Measurements from ENCODE around the gene TMEM52.

Gene TMEM52

DNA sequence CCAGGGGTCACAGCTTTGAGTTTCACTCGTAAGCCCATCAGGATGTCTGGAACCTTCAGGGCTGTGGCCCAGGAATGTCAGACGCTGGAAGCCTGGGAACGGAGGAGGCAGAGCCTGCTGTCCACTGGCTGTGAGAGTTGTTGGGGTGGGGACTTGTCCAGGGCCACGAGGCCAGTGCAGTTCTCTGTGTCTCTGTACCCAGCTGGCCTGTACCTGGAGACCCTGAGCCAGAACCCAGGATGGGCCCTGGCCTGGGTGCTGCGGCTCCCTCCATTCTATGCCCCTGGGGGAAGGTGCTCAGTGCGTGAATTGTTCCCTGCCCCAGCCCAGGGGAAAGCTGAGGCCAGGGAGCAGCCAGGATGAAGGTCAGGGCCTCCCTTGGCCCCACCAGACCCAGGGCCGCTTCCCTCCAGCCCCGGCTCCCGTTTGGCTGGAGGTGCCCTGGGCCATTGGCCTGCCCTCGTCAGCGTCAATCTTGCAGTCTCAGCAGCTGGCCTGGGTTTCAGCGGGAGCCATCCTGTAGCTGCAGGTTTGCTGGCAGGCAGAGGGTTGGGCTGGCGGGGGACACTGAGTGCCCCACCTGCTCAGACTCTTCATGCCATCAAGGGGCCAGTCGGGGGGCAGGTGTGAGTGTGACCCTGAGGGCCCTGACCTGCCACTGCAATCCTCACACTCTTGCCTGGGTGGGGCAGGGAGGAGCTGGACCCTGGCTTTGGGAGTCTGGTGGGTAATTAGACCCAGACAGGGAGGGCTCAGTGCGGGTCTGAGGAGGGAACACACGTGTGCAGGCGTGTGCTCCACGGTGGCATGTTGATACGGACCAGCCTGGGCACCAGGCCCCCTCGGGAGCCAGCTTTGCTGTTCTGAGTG, 4.7 kb downstream of the TMEM52 start:
- DNase-seq, result no peak

GRCh38 chr1:1911350-1912041, 7.6 kb downstream of the TMEM52 start:
- no peak for DNase-seq

- DNase-seq, result no peak
Measured at GRCh38 chr1:1910651-1911331, 8.3 kb downstream of the TMEM52 start.

DNA sequence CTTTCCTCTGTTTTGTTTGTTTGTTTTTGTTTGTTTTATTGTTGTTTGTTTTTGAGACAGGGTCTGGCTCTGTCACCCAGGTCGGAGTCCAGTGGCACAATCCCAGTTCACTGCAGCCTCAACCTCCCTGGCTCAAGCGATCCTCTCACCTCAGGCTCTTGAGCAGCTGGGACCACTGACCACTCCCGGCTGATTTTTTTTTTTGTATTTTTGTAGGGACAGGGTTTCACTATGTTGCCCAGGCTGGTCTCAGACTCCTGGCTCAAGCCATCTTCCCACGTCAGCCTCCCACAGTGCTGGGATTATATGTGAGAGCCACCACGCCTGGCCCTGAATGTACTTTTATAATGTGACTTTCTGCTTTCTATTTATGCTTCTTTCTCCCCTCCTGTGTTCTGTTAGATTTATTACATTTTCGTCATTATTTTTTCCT, 9.0 kb downstream of the TMEM52 start:
- no peak for DNase-seq

- DNase-seq, result no peak
Measured at GRCh38 chr1:1908506-1908791, 10.6 kb downstream of the TMEM52 start.

GRCh38 chr1:1907098-1907736, 11.9 kb downstream of the TMEM52 start:
- DNase-seq, result no peak

- DNase-seq, result peak; percentile 90
Measured at GRCh38 chr1:1906185-1907097, 12.6 kb downstream of the TMEM52 start.

- DNase-seq, result no peak
Measured at GRCh38 chr1:1903224-1903623, 15.9 kb downstream of the TMEM52 start.

DNA sequence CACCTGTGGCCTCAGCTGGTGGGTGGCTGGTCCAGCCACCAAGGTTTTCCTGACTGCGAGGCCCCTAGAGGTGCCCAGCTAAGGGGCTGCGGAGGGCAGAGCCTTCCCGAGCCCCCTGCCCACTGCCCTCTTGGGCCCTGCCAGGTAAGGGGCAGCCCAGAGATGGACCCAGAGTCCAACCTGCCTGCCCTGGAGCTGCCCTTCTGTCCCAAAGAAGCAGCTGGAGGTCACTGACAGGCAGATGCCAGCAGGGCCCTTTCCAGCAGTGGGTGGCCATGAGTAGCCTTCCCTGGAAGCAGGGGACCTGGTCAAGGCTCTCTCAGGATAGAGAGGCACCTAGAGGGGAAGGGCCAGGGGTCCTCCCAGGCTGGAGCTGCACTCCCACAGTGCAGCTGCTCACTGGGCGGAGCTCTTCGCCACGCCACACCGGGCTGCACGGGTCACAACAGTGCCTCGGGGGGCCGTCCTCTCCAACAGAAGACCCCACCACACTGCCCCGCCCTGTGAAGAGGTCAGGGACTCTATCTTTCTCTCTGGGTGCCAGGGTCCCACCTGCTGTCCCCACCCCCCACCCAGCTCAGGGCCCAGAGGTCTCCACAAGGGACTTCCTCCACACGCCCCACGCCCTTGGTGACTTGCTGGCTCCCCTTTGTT, 17.3 kb downstream of the TMEM52 start:
- no peak for DNase-seq

DNA sequence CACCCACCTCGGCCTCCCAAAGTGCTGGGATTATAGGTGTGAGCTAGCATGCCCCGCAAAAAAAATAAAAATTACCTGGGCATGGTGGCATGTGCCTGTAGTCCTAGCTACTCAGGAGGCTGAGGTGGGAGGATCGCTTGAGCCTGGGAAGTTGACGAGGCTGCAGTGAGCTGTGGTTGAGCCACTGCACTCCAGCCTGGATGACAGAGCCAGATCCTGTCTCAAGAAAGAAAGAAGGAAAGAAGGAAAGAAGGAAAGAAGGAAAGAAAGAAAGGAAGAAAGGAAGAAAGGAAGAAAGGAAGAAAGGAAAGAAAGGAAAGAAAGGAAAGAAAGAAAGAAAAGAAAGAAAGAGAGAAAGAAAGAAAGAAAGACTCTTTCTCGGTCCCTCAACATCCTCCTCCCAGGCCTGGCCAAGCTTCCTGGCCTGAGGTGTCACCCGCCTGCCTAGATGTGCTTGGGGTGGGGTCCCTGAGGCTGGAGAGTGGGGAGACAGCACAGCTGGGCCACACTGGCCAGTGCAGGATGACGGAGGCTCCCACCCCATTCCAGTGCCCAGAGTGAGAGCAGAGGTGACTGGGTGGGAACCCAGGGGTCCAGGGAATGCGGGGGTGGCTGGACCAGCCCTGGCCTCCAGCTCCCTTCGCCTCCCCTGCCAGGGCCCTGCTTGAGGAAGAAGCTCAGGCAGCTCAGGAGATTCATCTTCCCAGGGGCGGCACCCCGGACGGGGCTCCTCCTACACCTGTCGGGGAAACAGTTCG, 18.0 kb downstream of the TMEM52 start:
- DNase-seq, result no peak

GRCh38 chr1:1899967-1900327, 19.1 kb downstream of the TMEM52 start:
- no peak for DNase-seq

- peak; percentile 43 for DNase-seq
Measured at GRCh38 chr1:1899266-1899966, 19.7 kb downstream of the TMEM52 start.

DNA sequence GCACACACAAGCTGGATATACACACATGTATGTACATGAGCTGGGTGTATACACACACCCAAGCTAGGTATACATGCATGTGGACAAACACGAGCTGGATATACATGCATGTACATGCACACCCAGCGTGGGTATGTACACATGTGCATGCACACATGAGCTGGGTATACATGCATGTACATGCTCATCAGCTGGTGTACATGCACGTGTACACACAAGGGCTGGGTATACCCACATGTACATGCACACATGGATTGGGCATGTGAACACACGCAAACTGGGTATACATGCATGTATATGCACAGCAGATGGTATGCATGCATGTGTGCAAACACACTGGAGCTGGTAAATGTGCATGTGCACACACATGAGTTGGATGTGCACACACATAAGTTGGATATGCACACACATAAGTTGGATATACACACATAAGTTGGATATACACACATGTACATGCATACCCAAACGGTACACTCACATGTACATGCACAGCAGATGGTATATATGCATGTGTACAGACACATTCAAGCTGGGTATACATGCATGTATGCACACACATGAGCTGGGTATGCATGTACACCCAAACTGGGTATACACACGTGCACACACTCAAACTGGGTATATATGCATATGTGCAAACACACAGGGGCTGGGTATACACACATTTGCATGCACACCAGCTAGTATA, 20.7 kb downstream of the TMEM52 start:
- DNase-seq, result no peak

DNA sequence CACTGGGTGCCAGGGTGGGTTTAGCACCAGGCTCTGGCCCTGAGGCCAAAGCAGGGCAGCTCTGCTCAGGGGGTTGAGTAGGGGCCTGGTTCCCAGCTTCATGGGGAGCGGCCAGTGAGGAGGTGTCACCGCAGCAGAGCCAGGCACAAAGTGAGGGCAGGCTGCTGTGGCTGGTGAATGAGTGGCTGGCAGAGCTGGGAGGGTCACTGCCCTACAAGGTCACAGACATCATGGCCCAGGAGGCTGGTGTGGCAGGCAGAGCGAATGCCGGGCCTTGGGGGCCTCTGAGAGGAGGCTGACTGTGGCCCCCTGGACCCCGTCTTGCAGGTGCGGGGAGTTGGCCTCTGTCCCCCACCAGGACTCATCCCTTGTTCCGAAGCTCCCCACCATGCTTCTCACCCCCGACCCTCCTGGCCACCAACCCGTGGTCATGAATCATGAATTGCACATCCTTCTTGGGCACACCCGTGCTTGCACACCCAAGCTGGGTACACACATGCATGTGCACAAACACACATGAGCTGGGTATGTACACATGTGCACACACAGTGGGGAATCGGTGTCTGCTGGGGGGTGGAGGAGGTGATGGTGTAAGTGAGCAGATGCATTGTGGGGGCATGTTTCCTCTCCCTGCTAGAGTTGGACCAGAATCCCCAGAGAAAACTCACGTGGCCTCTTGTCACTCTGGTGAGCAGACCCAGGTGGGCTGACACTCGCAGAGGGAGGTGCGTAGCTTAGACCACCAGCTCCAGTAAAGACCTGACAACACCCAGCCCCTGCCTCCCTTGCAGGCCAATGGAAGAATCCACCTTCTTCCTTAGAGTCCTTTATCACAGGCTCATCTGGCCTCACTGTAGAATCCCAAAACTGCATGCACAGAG, 23.4 kb downstream of the TMEM52 start:
- DNase-seq, result no peak

DNA sequence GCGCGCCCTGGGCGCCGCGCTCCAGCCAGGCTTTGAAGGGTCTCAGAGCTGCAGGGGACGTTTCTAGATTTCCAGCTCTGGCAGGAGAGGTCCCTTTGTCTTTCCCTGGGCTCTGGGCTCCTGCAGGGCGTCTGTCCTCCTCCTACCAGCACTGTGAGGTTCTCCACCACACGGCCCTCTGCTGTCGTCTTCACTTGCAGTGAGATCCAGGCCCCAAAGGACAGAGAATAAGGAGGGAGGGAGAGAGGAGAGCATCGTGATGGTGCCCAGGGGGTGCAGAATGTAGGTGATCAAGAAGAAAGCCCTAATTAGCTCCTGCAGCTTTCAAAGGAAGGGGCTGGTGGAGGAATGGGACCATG, 24.0 kb downstream of the TMEM52 start:
- no peak for DNase-seq

DNA sequence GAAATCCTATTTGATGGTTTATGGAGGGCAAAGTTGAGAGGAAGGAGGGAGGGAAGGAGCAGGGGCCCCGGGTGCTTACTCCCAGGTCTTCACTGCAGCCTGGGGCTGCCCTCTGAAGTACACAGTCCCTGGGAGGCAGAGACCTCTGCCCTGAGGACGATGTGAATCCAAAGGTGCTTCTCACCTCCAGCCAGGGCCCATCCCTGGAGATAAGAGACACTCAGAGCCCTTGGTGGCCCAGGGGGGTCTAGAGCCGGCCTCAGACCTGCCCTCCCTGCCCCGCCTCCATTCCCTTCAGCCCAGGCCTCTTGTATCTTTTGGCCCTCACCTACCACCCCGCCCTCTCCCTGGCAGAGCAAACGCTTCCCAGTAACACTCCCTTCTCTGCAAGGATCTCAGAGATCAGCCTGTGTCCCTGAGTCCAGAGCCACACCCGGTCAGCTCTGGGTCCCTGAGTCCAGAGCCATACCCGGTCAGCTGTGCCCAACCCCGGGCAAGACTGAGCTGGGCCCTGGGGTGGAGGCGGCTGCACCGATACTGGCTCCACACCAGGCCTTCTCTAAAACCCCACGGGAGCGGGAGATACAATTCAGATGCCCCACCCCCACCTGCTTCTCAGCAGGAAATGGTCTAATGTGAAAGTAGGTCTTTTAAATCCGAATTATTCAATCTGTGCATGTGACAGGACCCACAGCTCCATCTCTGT, 24.6 kb downstream of the TMEM52 start:
- no peak for DNase-seq

GRCh38 chr1:1893997-1894353, 25.1 kb downstream of the TMEM52 start:
- DNase-seq, result no peak

DNA sequence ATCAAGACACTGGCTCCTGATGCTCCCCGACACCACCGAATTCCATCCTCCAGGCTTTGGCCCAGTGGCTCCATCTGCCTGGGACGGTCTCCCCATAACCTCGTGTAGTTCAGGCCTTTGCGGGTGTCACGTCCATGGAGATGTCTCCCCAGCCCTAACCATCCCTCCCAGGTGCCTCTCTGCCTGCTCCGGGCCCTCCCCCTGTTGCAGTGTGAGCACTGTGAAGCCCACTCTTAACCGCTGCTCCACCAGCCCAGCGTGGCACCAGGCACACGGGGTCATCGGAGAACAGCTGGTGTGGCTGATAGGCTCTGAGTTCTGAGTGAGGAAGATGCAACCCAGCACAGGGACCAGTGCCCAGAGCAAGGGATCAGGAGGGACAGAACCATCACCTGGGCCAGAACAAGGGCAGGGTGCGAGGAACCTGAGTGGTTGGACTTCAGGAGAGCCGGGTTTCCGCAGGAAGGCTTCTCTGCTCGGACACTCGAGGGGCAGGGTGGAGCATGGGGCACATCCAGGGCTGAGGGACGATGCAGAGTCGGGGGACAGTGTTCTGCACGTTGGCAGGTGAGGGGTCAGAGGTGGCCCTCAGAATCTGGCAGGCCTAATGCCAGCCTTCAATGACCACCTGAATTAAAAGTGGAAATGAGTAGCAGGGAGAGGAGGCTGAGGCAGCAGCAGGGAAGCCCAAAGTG, 25.6 kb downstream of the TMEM52 start:
- DNase-seq, result no peak

All from NCI-H82 (cell line).